ENCODE results near the gene TJP2. TPM values are rescaled to one million over a fixed set of nuclear protein-coding genes. Genes with fewer than 3 reads are reported as not detected.

TJP2 gene
- total RNA-seq, 2 experiments from 2014 or later: 2.1 to 3.2 TPM

DNA sequence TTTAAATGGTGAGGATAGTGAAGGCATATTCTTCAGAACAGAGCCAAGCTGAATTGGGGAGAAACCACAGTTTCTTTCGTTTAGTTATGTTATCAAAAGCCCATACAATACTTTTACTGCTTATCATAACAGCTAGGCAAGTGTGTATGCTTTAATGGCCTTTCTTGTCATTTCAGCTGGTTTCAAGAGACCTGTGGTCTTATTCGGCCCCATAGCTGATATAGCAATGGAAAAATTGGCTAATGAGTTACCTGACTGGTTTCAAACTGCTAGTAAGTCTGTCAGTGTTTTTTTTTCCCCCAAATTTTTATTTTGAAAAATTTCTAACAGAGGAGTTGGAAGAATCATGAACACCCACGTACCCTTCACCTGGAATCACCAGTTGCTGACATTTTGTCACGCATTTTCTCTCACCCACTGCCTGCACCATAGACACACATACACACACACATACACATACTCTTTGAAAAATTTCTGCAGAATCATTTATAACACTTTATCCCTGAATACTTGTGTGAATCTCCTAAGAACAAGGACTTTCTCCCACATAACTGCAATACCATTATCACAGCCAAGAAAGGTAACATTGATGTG lies 63.7 kb downstream of the TJP2 start:
- Mint-ChIP-seq H3K9me3 (no peaks in the 10 kb centered on the region), H3K4me3 (no peak overlapping the region), H3K36me3 (no peaks in the 10 kb centered on the region), H3K4me1 (no peaks in the 10 kb centered on the region), H3K27ac (no peak overlapping the region), H3K27me3 (no peaks in the 10 kb centered on the region)
- POLR2A ChIA-PET: no interaction called here
- no peak for DNase-seq
- no peak for ATAC-seq (ENCODE audit: low read depth)

DNA sequence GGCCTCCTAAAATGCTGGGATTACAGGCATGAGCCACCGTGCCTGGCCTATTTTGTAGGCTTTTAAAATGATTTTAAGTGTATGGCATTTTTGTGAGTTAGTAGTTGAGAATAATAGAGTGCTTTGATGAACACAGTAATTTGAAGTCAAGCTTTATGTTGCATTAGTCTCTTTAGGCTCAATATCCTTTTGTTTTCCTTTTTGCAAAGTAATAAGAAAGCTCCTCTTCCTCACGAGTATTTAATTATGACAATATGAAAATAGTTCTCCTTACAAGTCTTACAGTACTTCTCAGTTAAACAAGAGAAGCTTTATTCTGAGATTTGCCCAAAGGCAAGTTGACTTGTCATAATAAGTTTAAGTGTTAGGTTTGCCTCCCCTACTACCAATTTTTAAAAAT lies 69.0 kb downstream of the TJP2 start:
- ATAC-seq (ENCODE audit: low read depth): no peak
- H3K9me3 Mint-ChIP-seq: no peaks in the 10 kb centered on the region

DNA sequence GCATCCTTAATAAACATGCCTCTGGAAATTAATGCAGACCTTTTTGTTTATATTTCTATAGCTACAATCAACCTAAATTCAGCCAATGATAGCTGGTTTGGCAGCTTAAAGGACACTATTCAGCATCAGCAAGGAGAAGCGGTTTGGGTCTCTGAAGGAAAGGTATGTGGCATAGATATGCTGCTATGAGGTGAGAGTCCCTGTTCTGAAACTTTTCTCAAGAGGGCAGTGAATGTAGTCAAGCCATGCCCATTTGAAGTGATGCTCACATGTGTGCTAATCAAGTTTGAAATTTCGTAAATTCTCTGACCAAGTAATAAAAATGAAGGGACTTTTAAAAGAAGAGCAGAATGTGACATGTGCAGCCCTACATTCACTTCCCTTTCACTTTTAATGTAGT lies 72.6 kb downstream of the TJP2 start:
- H3K27ac Mint-ChIP-seq: no peak overlapping the region
- no peak overlapping the region for H3K4me3 Mint-ChIP-seq
- no peak for ATAC-seq (ENCODE audit: low read depth)
- H3K36me3 Mint-ChIP-seq: no peaks in the 10 kb centered on the region
- no peaks in the 10 kb centered on the region for H3K9me3 Mint-ChIP-seq
- POLR2A ChIA-PET: no interaction called here
- H3K27me3 Mint-ChIP-seq: no peaks in the 10 kb centered on the region
- no peaks in the 10 kb centered on the region for H3K4me1 Mint-ChIP-seq
- DNase-seq: no peak

More for the DNA sequence above, 69.0 kb downstream of the TJP2 start:
- Mint-ChIP-seq H3K27ac (no peak overlapping the region), H3K4me1 (no peaks in the 10 kb centered on the region), H3K27me3 (no peaks in the 10 kb centered on the region), H3K36me3 (no peaks in the 10 kb centered on the region), H3K4me3 (no peak overlapping the region)
- no peak for DNase-seq
- POLR2A ChIA-PET: no interaction called here

DNA sequence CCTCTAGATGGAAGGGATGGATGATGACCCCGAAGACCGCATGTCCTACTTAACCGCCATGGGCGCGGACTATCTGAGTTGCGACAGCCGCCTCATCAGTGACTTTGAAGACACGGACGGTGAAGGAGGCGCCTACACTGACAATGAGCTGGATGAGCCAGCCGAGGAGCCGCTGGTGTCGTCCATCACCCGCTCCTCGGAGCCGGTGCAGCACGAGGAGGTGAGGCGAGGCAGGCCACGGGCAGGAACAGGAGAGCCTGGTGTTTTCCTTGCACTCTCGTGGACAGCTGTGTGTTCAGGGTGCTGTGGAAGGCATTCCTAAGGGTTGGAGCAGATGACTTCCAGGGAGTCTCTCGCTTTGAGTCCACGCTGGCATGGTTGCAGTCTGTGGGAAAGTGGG lies 73.9 kb downstream of the TJP2 start:
- POLR2A ChIA-PET: no interaction called here
- Mint-ChIP-seq H3K9me3 (no peaks in the 10 kb centered on the region), H3K36me3 (no peaks in the 10 kb centered on the region), H3K27ac (no peak overlapping the region), H3K4me3 (no peak overlapping the region), H3K27me3 (no peaks in the 10 kb centered on the region), H3K4me1 (no peaks in the 10 kb centered on the region)
- ATAC-seq (ENCODE audit: low read depth) (no peak), DNase-seq (no peak)

DNA sequence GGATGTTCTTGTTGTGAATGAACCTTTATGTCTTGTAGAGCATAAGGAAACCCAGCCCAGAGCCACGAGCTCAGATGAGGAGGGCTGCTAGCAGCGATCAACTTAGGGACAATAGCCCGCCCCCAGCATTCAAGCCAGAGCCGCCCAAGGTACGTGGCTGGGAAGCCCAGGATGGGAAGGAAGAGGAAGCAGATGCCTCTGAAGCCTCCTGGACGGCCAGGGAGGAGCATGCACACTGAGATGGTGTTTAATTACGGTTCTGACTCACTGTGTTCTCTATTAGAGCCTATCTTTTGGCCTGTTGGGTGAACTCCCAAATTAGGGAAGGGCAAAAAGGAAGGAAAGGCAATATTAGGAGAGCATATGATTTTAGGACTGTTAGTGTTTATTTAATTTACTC lies 75.3 kb downstream of the TJP2 start:
- H3K9me3 Mint-ChIP-seq: no peaks in the 10 kb centered on the region
- H3K27ac Mint-ChIP-seq: no peak overlapping the region
- H3K36me3 Mint-ChIP-seq: no peaks in the 10 kb centered on the region
- DNase-seq (no peak), ATAC-seq (ENCODE audit: low read depth) (no peak)
- no peaks in the 10 kb centered on the region for H3K4me1 Mint-ChIP-seq
- H3K27me3 Mint-ChIP-seq: no peaks in the 10 kb centered on the region
- H3K4me3 Mint-ChIP-seq: no peak overlapping the region
- POLR2A ChIA-PET: no interaction called here

DNA sequence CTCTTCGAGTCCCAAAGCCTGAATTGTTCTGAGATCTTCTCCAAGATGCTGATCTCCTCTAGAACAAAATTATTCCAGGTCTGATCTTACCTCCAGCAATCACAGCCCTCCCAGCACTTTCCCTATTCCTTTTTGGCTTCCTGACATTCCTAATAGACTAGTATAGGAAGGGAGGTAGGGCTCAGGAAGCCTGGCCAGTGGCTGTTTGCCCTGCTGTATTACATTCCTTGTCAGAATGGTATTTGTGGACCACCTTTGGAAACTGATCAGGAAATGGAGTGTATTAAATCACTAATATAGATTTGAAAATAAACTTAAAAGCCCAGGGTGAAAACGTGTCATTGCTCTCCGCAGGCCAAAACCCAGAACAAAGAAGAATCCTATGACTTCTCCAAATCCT lies 76.6 kb downstream of the TJP2 start:
- ATAC-seq (ENCODE audit: low read depth) (no peak), DNase-seq (no peak)
- H3K36me3 Mint-ChIP-seq: no peaks in the 10 kb centered on the region
- H3K4me1 Mint-ChIP-seq: no peaks in the 10 kb centered on the region
- H3K27ac Mint-ChIP-seq: no peak overlapping the region
- H3K4me3 Mint-ChIP-seq: no peak overlapping the region
- no peaks in the 10 kb centered on the region for H3K27me3 Mint-ChIP-seq
- no peaks in the 10 kb centered on the region for H3K9me3 Mint-ChIP-seq
- POLR2A ChIA-PET: no interaction called here

DNA sequence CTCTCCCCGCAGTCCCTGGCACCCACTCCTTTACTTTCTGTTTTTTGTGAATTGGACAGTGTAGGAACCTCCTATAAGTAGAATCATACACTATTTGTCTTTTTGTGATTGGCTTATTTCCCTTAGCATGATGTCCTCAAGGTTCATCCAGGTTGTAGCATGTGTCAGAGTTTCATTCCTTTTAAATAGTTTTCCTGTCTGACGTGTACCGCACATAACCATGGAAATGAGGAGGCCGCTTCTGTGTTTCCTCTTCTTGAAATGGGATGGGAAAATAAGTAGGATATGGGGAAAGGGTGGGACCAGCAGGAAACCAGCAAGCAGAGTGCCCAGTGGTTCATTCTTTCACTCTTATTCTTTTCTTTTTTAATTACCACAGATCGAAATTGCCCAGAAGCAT lies 78.4 kb downstream of the TJP2 start:
- Mint-ChIP-seq H3K4me1 (no peaks in the 10 kb centered on the region), H3K27ac (no peak overlapping the region), H3K36me3 (no peaks in the 10 kb centered on the region), H3K4me3 (no peak overlapping the region), H3K27me3 (no peaks in the 10 kb centered on the region), H3K9me3 (no peaks in the 10 kb centered on the region)
- POLR2A ChIA-PET: no interaction called here
- DNase-seq: no peak
- no peak for ATAC-seq (ENCODE audit: low read depth)

DNA sequence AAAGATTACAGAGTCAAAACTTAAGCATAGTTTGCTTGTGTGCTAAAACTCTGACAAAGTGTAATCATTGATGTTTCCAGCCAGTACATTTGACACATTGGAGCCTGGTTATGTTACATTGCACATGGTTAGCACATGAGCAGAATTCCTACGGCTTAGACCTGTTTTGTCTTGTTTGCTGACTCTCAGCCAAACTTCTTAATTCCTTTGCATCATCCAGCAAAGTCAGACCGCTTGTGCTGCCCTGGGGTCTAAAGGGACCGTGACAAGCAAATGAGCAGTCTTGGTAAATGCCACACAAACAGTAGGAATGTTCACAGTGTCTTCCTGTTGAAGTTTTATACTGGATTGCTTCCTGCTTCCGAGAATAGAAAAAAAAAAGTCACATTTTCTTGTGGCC lies 79.0 kb downstream of the TJP2 start:
- Mint-ChIP-seq H3K9me3 (no peaks in the 10 kb centered on the region), H3K27ac (no peak overlapping the region), H3K36me3 (no peaks in the 10 kb centered on the region), H3K4me3 (no peak overlapping the region), H3K4me1 (no peaks in the 10 kb centered on the region), H3K27me3 (no peaks in the 10 kb centered on the region)
- ATAC-seq (ENCODE audit: low read depth): no peak
- POLR2A ChIA-PET: no interaction called here
- no peak for DNase-seq

DNA sequence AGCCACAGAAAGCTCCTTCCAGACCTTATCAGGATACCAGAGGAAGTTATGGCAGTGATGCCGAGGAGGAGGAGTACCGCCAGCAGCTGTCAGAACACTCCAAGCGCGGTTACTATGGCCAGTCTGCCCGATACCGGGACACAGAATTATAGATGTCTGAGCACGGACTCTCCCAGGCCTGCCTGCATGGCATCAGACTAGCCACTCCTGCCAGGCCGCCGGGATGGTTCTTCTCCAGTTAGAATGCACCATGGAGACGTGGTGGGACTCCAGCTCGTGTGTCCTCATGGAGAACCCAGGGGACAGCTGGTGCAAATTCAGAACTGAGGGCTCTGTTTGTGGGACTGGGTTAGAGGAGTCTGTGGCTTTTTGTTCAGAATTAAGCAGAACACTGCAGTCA lies 80.1 kb downstream of the TJP2 start:
- Mint-ChIP-seq H3K9me3 (no peaks in the 10 kb centered on the region), H3K36me3 (no peaks in the 10 kb centered on the region), H3K27me3 (no peaks in the 10 kb centered on the region), H3K27ac (no peak overlapping the region), H3K4me1 (no peaks in the 10 kb centered on the region), H3K4me3 (no peak overlapping the region)
- no peak for DNase-seq
- ATAC-seq (ENCODE audit: low read depth): no peak
- POLR2A ChIA-PET: no interaction called here

DNA sequence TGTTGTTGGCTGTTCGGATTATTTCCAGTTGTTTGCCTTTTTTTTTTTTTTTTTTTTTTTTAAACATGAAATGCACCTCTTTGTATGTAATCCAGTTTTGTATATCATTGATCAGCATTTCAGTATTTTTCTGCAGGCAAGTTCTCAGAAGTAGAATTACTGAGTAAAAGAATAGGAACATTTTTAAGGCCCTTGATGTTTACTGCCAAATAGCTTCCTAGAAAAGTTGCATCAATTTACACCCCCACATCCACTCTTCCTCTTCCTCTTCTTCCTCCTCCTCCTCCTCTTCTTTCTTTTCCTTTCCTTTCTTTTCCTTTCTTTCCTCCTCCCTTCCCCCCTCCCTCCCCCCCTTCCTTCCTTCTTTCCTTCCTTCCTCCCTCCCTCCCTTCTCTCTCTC lies 81.5 kb downstream of the TJP2 start:
- Mint-ChIP-seq H3K9me3 (no peaks in the 10 kb centered on the region), H3K4me1 (no peaks in the 10 kb centered on the region), H3K27ac (no peak overlapping the region), H3K36me3 (no peaks in the 10 kb centered on the region), H3K27me3 (no peaks in the 10 kb centered on the region), H3K4me3 (no peak overlapping the region)
- POLR2A ChIA-PET: no interaction called here
- no peak for ATAC-seq (ENCODE audit: low read depth)
- no peak for DNase-seq

DNA sequence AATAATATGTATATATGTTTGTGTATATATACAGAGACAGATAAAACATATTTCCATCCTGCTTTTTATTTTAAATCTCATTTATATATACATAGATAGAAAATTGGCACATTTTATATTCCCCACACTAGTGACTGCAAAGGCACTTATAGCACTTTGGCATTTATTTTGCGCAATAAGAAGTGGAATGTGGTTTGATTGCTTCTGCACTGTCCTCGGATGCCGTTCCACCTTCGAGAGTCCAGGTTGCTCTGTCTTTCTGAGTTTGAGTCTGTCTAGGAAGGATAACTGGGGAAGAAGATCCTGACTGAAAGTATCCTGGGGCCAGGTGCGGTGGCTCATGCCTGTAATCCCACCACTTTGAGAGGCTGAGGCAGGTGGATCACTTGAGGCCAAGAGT lies 84.5 kb downstream of the TJP2 start:
- Mint-ChIP-seq H3K4me1 (no peaks in the 10 kb centered on the region), H3K27me3 (peaks cover 2% of the 10 kb centered on the region), H3K36me3 (no peaks in the 10 kb centered on the region), H3K4me3 (no peak overlapping the region), H3K27ac (no peak overlapping the region), H3K9me3 (no peaks in the 10 kb centered on the region)
- ATAC-seq (ENCODE audit: low read depth) (no peak), DNase-seq (no peak)
- POLR2A ChIA-PET: no interaction called here

DNA sequence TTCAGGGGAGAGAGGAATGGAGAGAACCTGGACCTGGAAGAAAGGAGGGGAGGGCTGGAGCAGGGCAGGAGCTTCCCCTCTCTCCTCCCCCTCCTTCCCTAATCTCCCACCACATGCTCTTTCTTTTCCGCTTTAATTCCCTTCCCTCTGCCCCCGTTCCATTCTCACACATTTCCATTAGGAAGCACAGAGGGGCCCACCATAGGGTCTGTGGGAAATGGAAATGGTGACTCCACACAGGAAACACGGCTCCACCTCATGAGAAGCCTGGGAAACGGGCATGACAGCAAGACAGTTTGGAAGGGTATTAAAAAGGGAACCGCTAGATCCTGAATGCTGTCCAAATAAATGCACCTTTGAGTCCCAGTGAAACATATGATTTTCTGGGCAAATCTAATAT lies 86.1 kb downstream of the TJP2 start:
- no peak for ATAC-seq (ENCODE audit: low read depth)
- no peak overlapping the region for H3K4me3 Mint-ChIP-seq
- H3K4me1 Mint-ChIP-seq: no peaks in the 10 kb centered on the region
- no peak for DNase-seq
- H3K36me3 Mint-ChIP-seq: no peaks in the 10 kb centered on the region
- no peaks in the 10 kb centered on the region for H3K9me3 Mint-ChIP-seq
- POLR2A ChIA-PET: no interaction called here
- no peak overlapping the region for H3K27ac Mint-ChIP-seq
- H3K27me3 Mint-ChIP-seq: peaks cover 2% of the 10 kb centered on the region

DNA sequence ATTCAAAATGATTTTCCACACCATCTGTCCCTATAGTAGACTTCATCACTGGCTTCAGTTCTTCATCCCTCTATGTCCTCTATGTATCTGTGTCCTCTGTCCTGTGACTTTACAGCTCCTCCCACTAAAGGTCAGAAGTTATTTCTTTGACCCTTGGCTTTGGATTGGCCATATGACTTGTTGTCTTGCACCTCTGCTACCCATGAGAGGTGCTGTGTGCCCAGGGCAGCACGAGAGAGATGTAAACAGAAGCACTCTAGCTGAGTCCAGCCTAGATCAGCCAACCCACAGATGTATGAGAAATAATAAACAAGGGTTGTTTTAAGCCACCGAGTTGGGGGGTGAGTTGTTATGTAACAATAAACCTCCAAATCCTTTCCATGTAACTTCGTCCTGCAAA lies 87.6 kb downstream of the TJP2 start:
- Mint-ChIP-seq H3K4me3 (no peak overlapping the region), H3K36me3 (no peaks in the 10 kb centered on the region), H3K9me3 (no peaks in the 10 kb centered on the region), H3K27ac (no peak overlapping the region), H3K27me3 (peaks cover 2% of the 10 kb centered on the region), H3K4me1 (no peaks in the 10 kb centered on the region)
- ATAC-seq (ENCODE audit: low read depth): no peak
- no peak for DNase-seq
- POLR2A ChIA-PET: no interaction called here

DNA sequence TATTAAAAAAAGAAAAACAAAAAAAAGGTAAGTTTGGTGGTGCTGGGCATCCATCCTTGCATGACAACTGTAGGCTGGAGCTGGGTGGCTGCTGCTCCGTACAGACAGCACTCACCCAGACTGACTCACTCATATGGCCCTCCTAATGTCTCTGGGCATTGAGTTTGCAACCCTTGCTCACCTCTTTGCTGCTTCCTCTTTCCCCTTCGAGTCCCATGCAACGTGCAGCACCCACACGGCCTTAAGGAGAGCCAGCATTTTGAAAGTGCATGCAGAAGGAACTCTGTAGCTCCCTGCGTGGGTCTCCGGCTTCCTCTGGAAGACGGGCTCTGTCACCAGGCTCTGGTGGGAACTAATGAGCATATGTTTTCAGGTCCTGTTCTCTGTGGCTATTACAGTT lies 90.4 kb downstream of the TJP2 start:
- H3K27me3 Mint-ChIP-seq: peaks cover 2% of the 10 kb centered on the region
- H3K36me3 Mint-ChIP-seq: no peaks in the 10 kb centered on the region
- H3K4me1 Mint-ChIP-seq: no peaks in the 10 kb centered on the region
- no peak overlapping the region for H3K27ac Mint-ChIP-seq
- POLR2A ChIA-PET: no interaction called here
- H3K4me3 Mint-ChIP-seq: no peak overlapping the region
- H3K9me3 Mint-ChIP-seq: no peaks in the 10 kb centered on the region
- DNase-seq: no peak
- no peak for ATAC-seq (ENCODE audit: low read depth)

DNA sequence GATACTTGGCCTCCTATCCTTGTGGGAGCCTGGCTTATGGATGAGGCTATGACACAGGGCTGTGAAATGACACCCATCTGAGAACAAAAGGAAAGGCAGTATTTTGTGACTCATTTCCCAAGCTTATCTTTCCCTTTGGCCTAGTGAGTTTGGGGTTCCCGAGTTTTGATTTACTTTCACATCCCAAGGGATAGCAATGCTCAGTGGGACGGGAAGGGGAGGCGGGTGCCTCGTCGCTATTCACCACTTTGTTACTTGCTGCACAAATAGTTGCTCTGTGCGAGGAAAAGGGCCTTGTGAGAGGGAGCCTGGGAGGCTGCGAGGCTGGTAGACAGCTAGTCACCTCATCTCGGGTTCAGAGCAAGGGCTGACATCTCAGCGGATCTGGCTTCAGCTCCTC lies 91.8 kb downstream of the TJP2 start:
- no peak overlapping the region for H3K27ac Mint-ChIP-seq
- POLR2A ChIA-PET: no interaction called here
- DNase-seq: no peak
- no peaks in the 10 kb centered on the region for H3K36me3 Mint-ChIP-seq
- peaks cover 2% of the 10 kb centered on the region for H3K27me3 Mint-ChIP-seq
- H3K4me3 Mint-ChIP-seq: no peak overlapping the region
- H3K9me3 Mint-ChIP-seq: no peaks in the 10 kb centered on the region
- ATAC-seq (ENCODE audit: low read depth): no peak
- H3K4me1 Mint-ChIP-seq: no peaks in the 10 kb centered on the region
